CD14-positive monocyte (primary cell): Measurements from ENCODE around the gene IYD. TPM values are rescaled to one million over a fixed set of nuclear protein-coding genes. Genes with fewer than 3 reads are reported as not detected.

Source experiments
- DNase-seq, 3 donors: peaks; one replicate each; pipeline ENCODE4 v3.0.0-alpha.2; 2011 to 2022
- H2AFZ ChIP-seq: 2 replicates; pipeline ENCODE4 v1.6.0; 2012; ENCODE audit warnings: mild to moderate bottlenecking, low read depth, low read length, inconsistent platforms; ENCODE audit not compliant: insufficient read depth, poor library complexity, severe bottlenecking
- H3K27ac ChIP-seq, 2 donors: 1 replicate in 1 of 2; 2 replicates in 1 of 2; pipeline ENCODE4 v1.5.1; 2012 to 2013; ENCODE audit warnings: low read length in 2 of 2, control low read depth in 1 of 2, inconsistent platforms in 1 of 2, low read depth in 1 of 2, mild to moderate bottlenecking in 1 of 2
- H3K27me3 ChIP-seq, 2 donors: one replicate each; pipeline versions ENCODE4 v1.6.0 to v1.6.1; 2011 to 2013; ENCODE audit warnings: low read length in 2 of 2; ENCODE audit not compliant: control insufficient read depth in 2 of 2, insufficient read depth in 2 of 2
- H3K36me3 ChIP-seq, 2 donors: replicated peaks in 1 of 2; 1 replicate in 1 of 2; 2 replicates in 1 of 2; pipeline versions ENCODE4 v1.5.1 to v1.6.1; 2012 to 2013; ENCODE audit warnings: low read length in 2 of 2, control low read depth in 1 of 2, inconsistent platforms in 1 of 2, mild to moderate bottlenecking in 1 of 2; ENCODE audit not compliant: insufficient read depth in 2 of 2, control insufficient read depth in 1 of 2
- H3K4me1 ChIP-seq, 2 donors: 1 replicate in 1 of 2; 2 replicates in 1 of 2; pipeline versions ENCODE4 v1.5.1 to v1.6.1; 2012 to 2013; ENCODE audit warnings: low read length in 2 of 2, control low read depth in 1 of 2, inconsistent platforms in 1 of 2, mild to moderate bottlenecking in 1 of 2, moderate library complexity in 1 of 2; ENCODE audit not compliant: insufficient read depth in 2 of 2, control insufficient read depth in 1 of 2
- H3K4me2 ChIP-seq: replicated peaks from 2 replicates; pipeline ENCODE3; 2012; ENCODE audit warnings: low read length, moderate library complexity, mild to moderate bottlenecking; ENCODE audit not compliant: poor library complexity, severe bottlenecking; ENCODE audit errors: extremely low read depth
- H3K4me3 ChIP-seq, 3 experiments: fragments of 200-600 bp in 1 of 3; sonication (generic) in 1 of 3; replicated peaks in 1 of 3; 1 replicate in 2 of 3; 2 replicates in 1 of 3; pipeline ENCODE4 v1.5.1; 2011 to 2013; ENCODE audit warnings: low read length in 3 of 3, mild to moderate bottlenecking in 3 of 3, control low read depth in 2 of 3, low read depth in 2 of 3, inconsistent platforms in 1 of 3, moderate library complexity in 1 of 3
- H3K79me2 ChIP-seq: 2 replicates; pipeline ENCODE4 v1.6.0; 2012; ENCODE audit warnings: mild to moderate bottlenecking, control low read depth, inconsistent platforms, low read length, moderate library complexity; ENCODE audit not compliant: insufficient read depth
- H3K9ac ChIP-seq: 2 replicates; pipeline ENCODE4 v1.6.0; 2017; ENCODE audit warnings: low read length, mild to moderate bottlenecking; ENCODE audit not compliant: insufficient read depth, poor library complexity, severe bottlenecking
- H3K9me3 ChIP-seq, 2 donors: replicated peaks in 1 of 2; 1 replicate in 1 of 2; 2 replicates in 1 of 2; pipeline versions ENCODE4 v1.5.1 to v1.6.1; 2012 to 2013; ENCODE audit warnings: low read length in 2 of 2, control low read depth in 1 of 2; ENCODE audit not compliant: control insufficient read depth in 1 of 2, insufficient read depth in 1 of 2
- H4K20me1 ChIP-seq: 2 replicates; pipeline ENCODE4 v1.6.0; 2012; ENCODE audit warnings: mild to moderate bottlenecking, low read length, control low read depth, moderate library complexity; ENCODE audit not compliant: insufficient read depth
- H3K27ac Mint-ChIP-seq, 7 donors: one replicate each; pipeline ENCODE4 v1.8.0; 2020; ENCODE audit warnings: mild to moderate bottlenecking in 7 of 7, mixed read lengths in 7 of 7, moderate library complexity in 6 of 7, inconsistent platforms in 2 of 7
- H3K27me3 Mint-ChIP-seq, 3 donors: one replicate each; pipeline ENCODE4 v1.8.0; 2021 to 2022; ENCODE audit warnings: low read depth in 3 of 3, mild to moderate bottlenecking in 3 of 3, mixed read lengths in 3 of 3, moderate library complexity in 3 of 3, inconsistent platforms in 1 of 3
- H3K36me3 Mint-ChIP-seq, 2 donors: one replicate each; pipeline ENCODE4 v1.8.0; 2020; ENCODE audit warnings: mixed read lengths in 2 of 2, inconsistent platforms in 1 of 2, mild to moderate bottlenecking in 1 of 2
- H3K4me1 Mint-ChIP-seq: one replicate; pipeline ENCODE4 v1.8.0; 2020; ENCODE audit warnings: mild to moderate bottlenecking, mixed read lengths
- H3K4me3 Mint-ChIP-seq, 2 donors: one replicate each; pipeline ENCODE4 v1.8.0; 2020; ENCODE audit warnings: mild to moderate bottlenecking in 2 of 2, mixed read lengths in 2 of 2, moderate library complexity in 1 of 2
- H3K9me3 Mint-ChIP-seq, 7 donors: one replicate each; pipeline ENCODE4 v1.8.0; 2020 to 2022; ENCODE audit warnings: mixed read lengths in 7 of 7, mild to moderate bottlenecking in 6 of 7, moderate library complexity in 6 of 7, inconsistent platforms in 2 of 7
- CTCF ChIP-seq: fragments of 200-600 bp; IDR thresholded peaks from one replicate; pipeline ENCODE4 v1.8.0; 2022; ENCODE audit warnings: antibody characterized with exemption, mild to moderate bottlenecking
- WGBS: methylation state at CpG from one replicate; pipeline ENCODE4 v1.1.5; 2013; ENCODE audit warnings: missing lambda C conversion rate; ENCODE audit not compliant: insufficient coverage; 5-methylcytosine and 5-hydroxymethylcytosine counted together
- intact Hi-C, 2 donors: fragments of 100-400 bp; cut with micrococcal nuclease; formaldehyde crosslinking; loops; one replicate each; pipeline versions ENCODE4 v1.15.0 to v1.15.1; 2023
- polyA plus RNA-seq, 3 donors: library from polyadenylated mRNA; depleted of rRNA in 1 of 3; unstranded in 2 of 3; stranded (reverse) in 1 of 3; fragments of 300-500 nt in 2 of 3; fragments of >200 nt in 1 of 3; fragmentation: Illumina TruSeq in 2 of 3; gene quantifications; 1 replicate in 2 of 3; 2 replicates in 1 of 3; pipeline ENCODE4 v1.2.3, GENCODE V29; 2012 to 2021

The IYD gene
- polyA plus RNA-seq, 3 donors = not detected

GRCh38 chr6:150450918-150451317, 82.1 kb downstream of the IYD start:
- H3K4me2 ChIP-seq = no peak overlapping the region
- Mint-ChIP-seq H3K4me3 (no peak overlapping the region), H3K27me3 (peaks cover 3 to 8% (median 4%) of the 10 kb centered on the region in 3 donors), H3K9me3 (peaks cover 0 to 2% (median 0%) of the 10 kb centered on the region in 7 donors), H3K4me1 (no peaks in the 10 kb centered on the region), H3K27ac (no peak overlapping the region), H3K36me3 (no peaks in the 10 kb centered on the region)
- TF ChIP-seq CTCF = no peak
- H3K79me2 ChIP-seq = no peaks in the 10 kb centered on the region
- no peak overlapping the region for H2AFZ ChIP-seq
- H3K9me3 ChIP-seq = no peaks in the 10 kb centered on the region
- H3K9ac ChIP-seq = no peak overlapping the region
- WGBS = 100% methylated on average over 2 of the region's 3 CpGs
- intact Hi-C loops = no loop called here
- H3K4me3 ChIP-seq = no peak overlapping the region
- no peaks in the 10 kb centered on the region for H4K20me1 ChIP-seq
- no peaks in the 10 kb centered on the region for H3K36me3 ChIP-seq
- no peaks in the 10 kb centered on the region for H3K4me1 ChIP-seq
- no peaks in the 10 kb centered on the region for H3K27me3 ChIP-seq
- H3K27ac ChIP-seq = no peak overlapping the region
- no peak for DNase-seq

- TF ChIP-seq CTCF = no peak
- no peak overlapping the region for H3K27ac Mint-ChIP-seq
- H3K27ac ChIP-seq = no peak overlapping the region
Observed at GRCh38 chr6:150451807-150452427, 83.1 kb downstream of the IYD start.

More at GRCh38 chr6:150451807-150452427, 83.1 kb downstream of the IYD start:
- intact Hi-C loops = no loop called here
- Histone ChIP-seq H3K27me3 (no peaks in the 10 kb centered on the region), H3K9ac (no peak overlapping the region), H3K4me2 (no peak overlapping the region), H3K79me2 (no peaks in the 10 kb centered on the region), H3K36me3 (no peaks in the 10 kb centered on the region), H3K9me3 (no peaks in the 10 kb centered on the region), H3K4me3 (no peak overlapping the region), H3K4me1 (no peaks in the 10 kb centered on the region), H2AFZ (no peak overlapping the region), H4K20me1 (no peaks in the 10 kb centered on the region)
- Mint-ChIP-seq H3K4me3 (no peak overlapping the region), H3K36me3 (no peaks in the 10 kb centered on the region), H3K27me3 (peaks cover 3 to 6% (median 3%) of the 10 kb centered on the region in 3 donors), H3K4me1 (no peaks in the 10 kb centered on the region), H3K9me3 (no peaks in the 10 kb centered on the region)
- DNase-seq = no peak
- WGBS = 92% methylated on average over 11 of the region's 13 CpGs
